GM21390 (cell line): ENCODE data around the gene VTN.

Experiments
- ATAC-seq: cut with Tn5 transposase; IDR thresholded peaks from one replicate; pipeline ENCODE4 v1.9.1; 2021; ENCODE audit not compliant: unreplicated experiment

VTN gene

GRCh38 chr17:28369684-28370034 lies 448 bp downstream of the VTN start:
- ATAC-seq = no peak

- no peak for ATAC-seq
Measured at GRCh38 chr17:28368915-28369683, 1.0 kb downstream of the VTN start.

DNA sequence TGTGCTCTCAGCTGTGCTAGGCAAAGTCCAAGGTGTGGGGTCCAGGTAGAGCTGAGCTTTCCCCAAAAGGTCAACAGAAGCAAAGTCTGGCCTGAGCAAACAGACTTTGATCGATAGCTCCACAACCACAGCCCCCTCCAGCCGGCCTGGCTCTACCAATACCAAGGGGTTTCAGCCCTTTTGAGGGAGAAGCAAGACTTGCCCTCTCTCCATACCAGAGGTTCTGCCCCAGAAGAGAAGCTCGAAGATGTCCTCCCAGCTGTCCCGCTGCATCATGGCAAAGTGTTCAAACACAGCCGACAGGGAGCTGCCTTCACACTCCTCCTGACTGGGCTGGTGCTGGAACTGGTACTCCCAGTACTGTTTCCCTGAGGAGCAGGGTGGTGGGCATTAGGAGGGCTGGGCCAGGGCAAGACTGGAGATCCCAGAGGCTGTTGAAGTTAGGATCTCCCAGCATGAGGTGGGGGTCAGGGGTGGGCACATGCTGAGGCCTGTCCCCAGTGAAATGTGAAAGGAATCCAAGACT lies 1.7 kb downstream of the VTN start:
- no peak for ATAC-seq

GRCh38 chr17:28367641-28368305 lies 2.3 kb downstream of the VTN start:
- ATAC-seq = no peak

- ATAC-seq = no peak
Measured at GRCh38 chr17:28366605-28367004, 3.5 kb downstream of the VTN start.

DNA sequence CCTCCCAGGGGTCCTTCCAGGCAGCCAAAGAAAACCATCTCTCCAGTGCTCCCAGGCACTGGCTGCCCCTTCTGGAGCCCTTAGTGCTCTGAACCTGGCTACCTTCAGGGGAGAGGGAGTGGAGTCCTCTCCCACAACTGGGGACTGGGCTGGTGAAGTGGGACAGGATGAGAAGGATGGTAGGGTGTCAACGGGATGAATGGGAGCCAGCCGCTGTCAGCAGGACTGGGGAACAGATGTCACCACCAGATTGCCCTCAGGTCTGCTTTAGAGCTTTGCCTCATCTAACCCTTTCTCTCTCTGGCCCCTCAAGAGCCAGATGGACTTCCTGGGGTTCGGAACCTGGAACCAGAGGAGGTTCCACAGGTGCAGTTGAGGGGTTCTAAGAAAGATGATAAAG lies 4.6 kb downstream of the VTN start:
- no peak for ATAC-seq

DNA sequence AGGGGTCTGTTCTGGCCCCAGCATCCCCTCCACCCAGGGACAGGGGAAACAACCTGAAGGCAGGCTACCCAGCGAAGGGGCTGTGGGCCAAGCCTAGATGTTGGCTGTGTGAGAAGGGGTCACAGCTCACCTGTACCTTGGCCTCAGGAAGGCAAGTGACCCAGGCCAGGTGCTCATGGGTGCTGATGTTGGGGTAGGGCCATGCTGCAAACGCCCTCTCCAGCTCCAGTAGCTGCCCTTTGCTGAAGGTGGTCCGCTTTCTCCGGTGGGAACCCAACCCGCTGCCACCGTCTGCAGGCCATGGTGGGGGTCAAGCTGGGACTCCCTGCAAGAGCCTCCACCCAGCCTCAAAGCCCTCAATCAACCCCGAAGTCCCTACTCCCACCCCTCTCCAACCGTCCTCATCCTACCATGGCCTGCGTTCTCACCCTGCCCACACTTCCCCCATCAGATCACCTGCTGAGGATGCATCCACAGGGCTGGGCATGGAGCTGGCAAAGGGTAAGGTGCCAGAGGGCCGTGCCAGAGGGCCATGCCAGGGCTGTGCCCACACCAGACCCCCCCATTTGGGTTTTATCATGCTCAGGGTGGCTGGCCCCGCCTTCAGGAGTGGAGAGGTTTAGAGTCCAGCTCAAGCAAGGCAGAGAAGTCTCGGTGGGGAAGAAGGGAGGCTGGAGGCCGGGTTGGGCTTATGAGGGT lies 5.3 kb downstream of the VTN start, which contains the start of gene SEBOX:
Gene SEBOX, minus strand, starts transcription at position 535 of the 699 bp plus-strand sequence. Its CDS starts 48 bp downstream, at position 487.
- no peak for ATAC-seq

DNA sequence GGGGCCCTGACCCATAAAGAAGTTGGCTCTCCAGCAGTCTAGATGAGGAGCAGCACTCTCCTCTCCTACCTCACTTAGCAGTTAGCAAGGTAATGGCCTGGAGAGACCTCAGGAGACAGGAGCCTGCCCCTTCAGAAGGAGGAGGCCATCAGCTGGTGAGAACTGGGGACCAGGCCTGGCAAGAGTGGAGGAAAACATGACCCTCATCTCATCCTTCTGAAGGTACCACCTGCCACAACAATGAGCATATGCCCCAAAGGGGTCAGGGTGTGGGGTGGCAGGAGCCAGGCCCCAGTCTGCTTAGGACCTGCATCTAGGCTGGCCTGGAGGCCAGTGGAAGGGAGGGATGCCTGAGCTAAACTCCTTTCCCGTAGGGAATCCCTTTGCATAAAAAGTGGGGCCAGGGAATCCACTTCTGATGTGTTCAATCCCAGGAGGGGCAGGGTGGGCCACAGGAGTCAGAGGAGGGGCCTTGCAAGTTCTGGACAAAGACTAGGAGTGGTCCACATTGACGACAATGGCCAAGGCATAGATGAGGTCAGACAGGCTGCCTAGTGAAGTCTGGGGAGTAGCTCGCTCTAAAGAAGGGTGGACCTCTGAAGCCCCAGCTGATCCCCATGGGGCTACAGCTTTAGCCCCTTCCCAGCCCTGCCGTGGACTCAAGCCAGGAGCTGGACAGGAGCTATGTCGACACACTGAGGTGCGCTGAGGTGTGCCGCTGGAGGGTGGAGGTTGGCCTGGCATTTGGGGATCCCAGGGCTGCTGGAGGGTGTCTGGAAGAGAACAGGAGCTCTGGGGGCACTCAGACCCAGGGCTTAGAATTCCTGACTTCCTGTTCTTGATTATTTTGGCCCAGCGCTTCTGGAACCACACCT lies 6.1 kb downstream of the VTN start:
- no peak for ATAC-seq

GRCh38 chr17:28363186-28363585 lies 6.9 kb downstream of the VTN start:
- no peak for ATAC-seq

DNA sequence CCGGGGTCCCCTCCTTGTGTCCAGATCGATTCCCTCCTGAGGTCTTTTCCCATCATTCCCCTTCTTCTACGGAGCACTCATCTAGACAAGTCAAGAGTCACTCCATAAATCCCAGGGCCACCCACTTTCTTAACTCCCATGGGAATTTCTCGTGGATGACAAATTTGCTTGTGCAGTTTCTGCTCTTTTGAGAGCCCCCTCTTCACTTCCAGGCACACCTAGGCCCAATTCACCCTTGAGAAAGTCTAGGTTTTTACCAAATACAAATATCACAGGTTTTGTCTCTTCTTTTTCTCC lies 12.3 kb downstream of the VTN start:
- no peak for ATAC-seq

GRCh38 chr17:28357061-28357900 lies 12.8 kb downstream of the VTN start, which contains the start of gene POLDIP2:
TSS of gene POLDIP2 (minus strand) at chr17:28357527. CDS start at chr17:28357448, 79 bp downstream.
- ATAC-seq = peak; percentile 94

DNA sequence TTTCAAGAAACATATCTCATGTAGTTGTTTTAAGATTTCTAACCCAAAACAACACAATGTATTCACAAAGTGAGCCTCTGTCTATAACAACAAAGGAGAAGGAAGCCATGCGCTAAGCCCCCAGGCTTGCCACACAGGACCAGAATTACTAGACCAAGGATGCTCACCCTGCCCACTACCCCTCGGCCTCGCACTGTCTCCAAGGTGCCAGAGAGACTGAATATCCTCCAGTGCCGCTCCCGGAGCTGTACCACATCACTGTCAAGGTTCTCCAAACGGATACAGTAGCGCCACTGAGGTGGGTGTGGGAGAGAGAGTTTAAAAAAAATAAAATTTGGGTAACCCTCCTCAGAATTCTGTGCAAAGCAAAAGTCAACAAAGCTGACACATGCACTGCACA lies 19.8 kb downstream of the VTN start:
- ATAC-seq = no peak

DNA sequence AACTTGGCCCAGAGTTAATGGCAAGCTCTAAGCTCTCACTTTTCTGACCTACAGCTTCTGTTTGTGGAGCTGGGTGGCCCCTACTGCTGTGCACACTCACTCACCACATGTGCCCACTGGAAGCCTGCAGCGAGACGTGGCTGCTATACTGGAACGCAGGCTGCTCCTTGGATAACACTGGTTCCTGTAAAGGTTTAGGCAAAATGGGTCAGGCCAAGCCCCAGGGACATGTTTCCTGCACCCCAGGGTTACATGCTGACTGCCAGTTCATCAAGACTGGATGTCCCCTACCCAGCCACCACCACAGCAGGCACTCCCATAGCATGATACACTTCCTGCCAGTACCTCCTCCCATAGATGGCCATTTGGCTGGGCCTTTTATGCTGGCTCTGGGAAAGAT lies 21.1 kb downstream of the VTN start:
- ATAC-seq = no peak

GRCh38 chr17:28347261-28347891 lies 22.7 kb downstream of the VTN start:
- ATAC-seq = no peak

DNA sequence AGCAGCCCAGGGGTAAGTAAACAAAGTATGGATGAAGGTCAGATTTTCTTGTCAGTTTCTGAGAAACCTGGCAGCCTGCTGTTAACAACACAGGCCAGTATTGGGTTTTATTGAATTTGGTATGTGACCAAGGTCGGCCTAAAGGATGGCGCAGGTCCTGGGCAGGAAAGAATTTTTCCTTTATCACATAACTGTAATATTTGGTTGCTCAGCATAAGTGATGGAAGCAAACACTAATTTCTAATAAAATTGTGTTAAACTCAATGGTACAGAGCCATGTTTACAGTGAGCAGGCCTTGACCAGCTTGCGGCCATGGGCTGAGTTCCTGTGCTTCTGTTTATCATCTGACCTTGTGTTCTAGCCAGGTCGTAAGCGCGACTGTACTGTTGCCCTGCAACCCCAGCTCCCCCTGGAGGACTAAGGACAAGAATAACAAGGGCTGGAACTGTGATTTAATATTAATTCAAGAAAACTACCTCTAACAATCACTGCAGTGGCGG lies 23.3 kb downstream of the VTN start:
- ATAC-seq = no peak

DNA sequence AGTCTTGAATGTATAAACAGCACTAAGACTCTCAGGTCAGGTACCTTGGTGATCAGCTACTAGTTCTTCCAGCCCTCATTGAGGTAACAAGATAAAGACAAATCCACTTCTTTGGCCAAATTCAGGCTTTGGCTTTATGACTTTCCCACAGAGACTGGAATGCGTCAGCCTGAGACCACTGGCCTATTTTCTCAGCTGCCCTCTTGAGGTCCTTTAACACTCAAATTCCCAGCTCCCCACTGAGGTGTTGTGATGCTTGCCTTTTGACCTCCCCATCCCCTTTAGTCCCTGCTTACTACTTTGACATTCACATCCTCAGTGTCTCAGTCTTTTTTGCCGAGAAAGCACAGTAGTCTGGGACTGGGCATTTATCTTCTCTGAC lies 23.9 kb downstream of the VTN start:
- ATAC-seq = no peak

- no peak for ATAC-seq
Measured at GRCh38 chr17:28345419-28346198, 24.5 kb downstream of the VTN start.

- ATAC-seq = no peak
Measured at GRCh38 chr17:28344435-28344901, 25.6 kb downstream of the VTN start.
